ENCODE results near the gene PTPN21.

DNA sequence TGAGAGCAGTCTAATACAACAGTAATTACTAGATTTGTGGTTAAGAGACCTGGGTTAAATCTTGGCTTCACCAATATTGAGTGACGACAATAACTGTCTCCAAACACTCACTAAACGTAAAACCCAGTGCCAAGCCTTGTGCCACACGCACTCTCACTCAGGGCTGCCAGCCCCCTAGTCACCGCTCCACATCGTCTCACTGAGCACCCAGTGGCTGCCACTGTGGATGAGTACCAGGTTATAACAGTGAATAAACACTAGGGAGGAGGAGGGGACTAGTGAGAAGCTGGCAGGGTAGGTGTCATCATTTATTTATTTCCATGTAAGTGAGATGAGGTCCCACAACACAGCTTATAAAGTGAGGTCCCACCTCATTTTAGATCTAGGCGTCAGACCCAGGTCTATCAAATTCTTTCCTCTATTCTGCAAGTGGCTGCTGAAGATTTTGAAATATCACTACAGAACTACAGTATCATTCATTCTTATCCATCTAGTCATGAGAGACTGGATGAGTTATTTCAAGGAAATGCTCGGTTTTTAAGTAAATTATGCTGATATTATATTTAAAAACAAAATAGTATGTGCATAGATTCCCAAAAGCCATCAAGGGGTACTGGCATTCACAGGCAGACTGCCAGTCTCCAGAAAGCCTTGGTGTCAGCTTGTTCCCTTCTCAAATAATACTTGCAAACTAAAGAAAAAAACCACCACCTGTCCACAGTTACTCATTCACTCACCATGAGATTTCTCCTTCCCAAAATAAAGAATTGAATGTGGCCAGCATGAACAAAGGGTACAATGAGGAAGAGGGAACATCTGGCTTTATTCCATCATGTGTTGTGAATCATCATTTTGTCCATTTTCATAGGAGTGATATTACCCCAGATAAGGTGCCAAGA, 84.0 kb downstream of the PTPN21 start:
- TF ChIP-seq, protein P1, sequence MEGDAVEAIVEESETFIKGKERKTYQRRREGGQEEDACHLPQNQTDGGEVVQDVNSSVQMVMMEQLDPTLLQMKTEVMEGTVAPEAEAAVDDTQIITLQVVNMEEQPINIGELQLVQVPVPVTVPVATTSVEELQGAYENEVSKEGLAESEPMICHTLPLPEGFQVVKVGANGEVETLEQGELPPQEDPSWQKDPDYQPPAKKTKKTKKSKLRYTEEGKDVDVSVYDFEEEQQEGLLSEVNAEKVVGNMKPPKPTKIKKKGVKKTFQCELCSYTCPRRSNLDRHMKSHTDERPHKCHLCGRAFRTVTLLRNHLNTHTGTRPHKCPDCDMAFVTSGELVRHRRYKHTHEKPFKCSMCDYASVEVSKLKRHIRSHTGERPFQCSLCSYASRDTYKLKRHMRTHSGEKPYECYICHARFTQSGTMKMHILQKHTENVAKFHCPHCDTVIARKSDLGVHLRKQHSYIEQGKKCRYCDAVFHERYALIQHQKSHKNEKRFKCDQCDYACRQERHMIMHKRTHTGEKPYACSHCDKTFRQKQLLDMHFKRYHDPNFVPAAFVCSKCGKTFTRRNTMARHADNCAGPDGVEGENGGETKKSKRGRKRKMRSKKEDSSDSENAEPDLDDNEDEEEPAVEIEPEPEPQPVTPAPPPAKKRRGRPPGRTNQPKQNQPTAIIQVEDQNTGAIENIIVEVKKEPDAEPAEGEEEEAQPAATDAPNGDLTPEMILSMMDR (IDR thresholded peaks at IDR 0.05): no peak
- no peak for TF ChIP-seq EP300 (IDR thresholded peaks at IDR 0.05)
